IPS-20b (cell line): ENCODE results near the gene EPHA6.

Experiments
- H3K27ac ChIP-seq: one replicate; pipeline ENCODE4 v1.5.1; 2013; ENCODE audit warnings: low read length
- H3K27me3 ChIP-seq: 2 replicates; pipeline ENCODE4 v1.6.1; 2013; ENCODE audit warnings: mild to moderate bottlenecking, low read length, inconsistent platforms; ENCODE audit not compliant: insufficient read depth
- H3K36me3 ChIP-seq: 2 replicates; pipeline ENCODE4 v1.6.1; 2013; ENCODE audit warnings: low read depth, mild to moderate bottlenecking, inconsistent platforms, low read length, moderate library complexity; ENCODE audit not compliant: insufficient read depth
- H3K4me1 ChIP-seq: 2 replicates; pipeline ENCODE4 v1.6.1; 2013; ENCODE audit warnings: mild to moderate bottlenecking, control low read depth, inconsistent platforms, low read length, moderate library complexity; ENCODE audit not compliant: insufficient read depth
- H3K4me3 ChIP-seq: 2 replicates; pipeline ENCODE4 v1.5.1; 2013; ENCODE audit warnings: mild to moderate bottlenecking, low read length, inconsistent platforms
- H3K9ac ChIP-seq: 2 replicates; pipeline ENCODE4 v1.6.1; 2013; ENCODE audit warnings: low read depth, mild to moderate bottlenecking, inconsistent platforms, low read length, moderate library complexity
- H3K9me3 ChIP-seq: 2 replicates; pipeline ENCODE4 v1.6.1; 2013; ENCODE audit warnings: mild to moderate bottlenecking, low read depth, low read length, inconsistent platforms; ENCODE audit not compliant: insufficient read depth

EPHA6 gene

GRCh38 chr3:97793420-97794019 is 979.1 kb downstream of the EPHA6 start:
- Histone ChIP-seq H3K4me3 (no peak overlapping the region), H3K9me3 (no peaks in the 10 kb centered on the region), H3K9ac (no peak overlapping the region), H3K36me3 (no peaks in the 10 kb centered on the region), H3K27me3 (no peaks in the 10 kb centered on the region), H3K4me1 (no peaks in the 10 kb centered on the region), H3K27ac (no peak overlapping the region)

DNA sequence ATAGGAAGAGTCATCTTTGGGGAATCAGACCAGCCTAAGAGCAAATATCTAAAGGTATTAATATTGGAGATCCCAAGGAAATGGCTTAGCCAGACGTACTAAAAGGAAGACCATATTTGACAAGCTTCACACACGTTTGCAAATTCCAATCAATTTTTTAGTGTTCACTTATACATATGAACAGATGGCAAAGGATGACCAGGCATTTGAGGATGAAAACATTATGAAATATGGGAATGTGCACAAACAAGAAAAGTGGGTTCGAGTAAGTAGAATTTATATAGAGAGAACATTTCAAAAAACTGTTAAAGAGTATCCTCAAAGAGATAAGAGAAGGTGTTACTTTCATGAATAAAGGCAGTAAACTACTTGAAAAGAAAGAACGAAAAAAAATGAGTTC is 981.6 kb downstream of the EPHA6 start:
- no peak overlapping the region for H3K9ac ChIP-seq
- H3K4me3 ChIP-seq, result no peak overlapping the region
- H3K36me3 ChIP-seq, result peaks cover 4% of the 10 kb centered on the region; the same call in 1 of the 2 replicates
- no peaks in the 10 kb centered on the region for H3K27me3 ChIP-seq
- no peak overlapping the region for H3K27ac ChIP-seq
- no peaks in the 10 kb centered on the region for H3K9me3 ChIP-seq
- H3K4me1 ChIP-seq, result no peaks in the 10 kb centered on the region
